HCT116 (cell line): ENCODE data around the gene LENG9. TPM values are rescaled to one million over a fixed set of nuclear protein-coding genes. Genes with fewer than 3 reads are reported as not detected.

Source experiments
- ATAC-seq: fragments of 200-7000 bp; cut with Tn5 transposase; 2 replicates; pipeline ENCODE4 v1.9.1; 2020; ENCODE audit warnings: mild to moderate bottlenecking, moderate library complexity
- BruUV-seq: library from RNA; stranded (reverse); fragments of 400-500 nt; replicated peaks from 2 replicates; lab custom pipeline; 2021; lab: Mats Ljungman, UMichigan
- CTCF ChIA-PET: fragments of 300-600 bp; sonication (Branson Sonifier 250); formaldehyde crosslinking; loops from one replicate; lab custom pipeline; 2021; ENCODE audit warnings: antibody characterized with exemption; lab: Charles Lee
- POLR2A ChIA-PET: fragments of 300-600, 350-600 bp; sonication (Branson Sonifier 250); formaldehyde crosslinking; loops from one replicate; lab custom pipeline; 2021; ENCODE audit warnings: antibody characterized with exemption; lab: Charles Lee
- RAD21 ChIA-PET, 2 experiments: fragments of 300-600 bp; sonication (Branson Sonifier 250); formaldehyde crosslinking; loops; one replicate each; lab custom pipeline; 2023; ENCODE audit warnings: low total read pairs in 2 of 2; ENCODE audit not compliant: uncharacterized antibody in 2 of 2, unreplicated experiment in 2 of 2, low non-redundant PET in 1 of 2; lab: Charles Lee
- DNase-seq: peaks from one replicate; pipeline ENCODE4 v3.0.0-alpha.2; 2010; ENCODE audit warnings: low read depth, low spot score
- H2AFZ ChIP-seq: fragments of 200-600 bp; shearing (Covaris generic), sonication (generic); 2 replicates; pipeline ENCODE4 v1.6.1; 2017; ENCODE audit warnings: low read depth, mixed run types, mixed read lengths, antibody characterized with exemption, low read length; ENCODE audit not compliant: poor library complexity, severe bottlenecking
- H3K27ac ChIP-seq: 2 replicates; pipeline ENCODE4 v1.5.1; 2012; ENCODE audit warnings: low read depth, low read length
- H3K27me3 ChIP-seq: fragments of 200-600 bp; sonication (generic); 2 replicates; pipeline ENCODE4 v1.6.1; 2016; ENCODE audit warnings: mixed run types, low read length, mixed read lengths; ENCODE audit not compliant: insufficient read depth
- H3K36me3 ChIP-seq, 2 experiments: fragments of 200-500 bp in 1 of 2; fragments of 200-600 bp in 1 of 2; sonication (Bioruptor generic) in 1 of 2; sonication (generic) in 1 of 2; 2 replicates each; pipeline versions ENCODE4 v1.5.1 to v1.6.1; 2014 to 2016; ENCODE audit warnings: low read length in 2 of 2, inconsistent platforms in 1 of 2, mixed read lengths in 1 of 2, mixed run types in 1 of 2; ENCODE audit not compliant: insufficient read depth in 2 of 2, control insufficient read depth in 1 of 2
- H3K4me1 ChIP-seq, 2 experiments: fragments of 200-600 bp in 1 of 2; sonication (generic) in 1 of 2; 2 replicates each; pipeline versions ENCODE4 v1.5.1 to v1.6.1; 2012 to 2017; ENCODE audit warnings: low read length in 2 of 2, inconsistent platforms in 1 of 2, mild to moderate bottlenecking in 1 of 2, mixed read lengths in 1 of 2, mixed run types in 1 of 2, moderate library complexity in 1 of 2; ENCODE audit not compliant: insufficient read depth in 2 of 2, control insufficient read depth in 1 of 2
- H3K4me2 ChIP-seq: fragments of 200-600 bp; sonication (generic); 2 replicates; pipeline ENCODE4 v1.6.1; 2017; ENCODE audit warnings: mixed run types, low read length, mixed read lengths
- H3K4me3 ChIP-seq, 2 experiments: fragments of 200-600 bp in 1 of 2; sonication (generic) in 1 of 2; replicated peaks in 1 of 2; 2 replicates each; pipeline ENCODE4 v1.5.1; 2011 to 2016; ENCODE audit warnings: low read length in 2 of 2, control low read depth in 1 of 2, low read depth in 1 of 2, mild to moderate bottlenecking in 1 of 2, mixed read lengths in 1 of 2, mixed run types in 1 of 2
- H3K79me2 ChIP-seq: fragments of 200-600 bp; sonication (generic); 2 replicates; pipeline ENCODE4 v1.6.1; 2017; ENCODE audit warnings: mild to moderate bottlenecking, mixed run types, low read length, moderate library complexity, mixed read lengths; ENCODE audit not compliant: insufficient read depth
- H3K9ac ChIP-seq: fragments of 200-600 bp; sonication (generic); 2 replicates; pipeline ENCODE4 v1.6.1; 2016; ENCODE audit warnings: low read length, mixed read lengths
- H3K9me2 ChIP-seq: fragments of 200-600 bp; sonication (generic), shearing (Covaris generic); 2 replicates; pipeline ENCODE4 v1.6.1; 2017; ENCODE audit warnings: mixed run types, mild to moderate bottlenecking, moderate library complexity; ENCODE audit not compliant: insufficient read depth
- H3K9me3 ChIP-seq, 2 experiments: fragments of 200-500 bp in 1 of 2; fragments of 200-600 bp in 1 of 2; sonication (Bioruptor generic) in 1 of 2; sonication (generic) in 1 of 2; 2 replicates each; pipeline ENCODE4 v1.6.1; 2014 to 2017; ENCODE audit warnings: low read length in 2 of 2, mixed read lengths in 2 of 2, inconsistent platforms in 1 of 2, low read depth in 1 of 2, mild to moderate bottlenecking in 1 of 2, mixed run types in 1 of 2, moderate library complexity in 1 of 2; ENCODE audit not compliant: control insufficient read depth in 1 of 2, insufficient read depth in 1 of 2
- H4K20me1 ChIP-seq: fragments of 200-600 bp; sonication (generic), shearing (Covaris generic); 2 replicates; pipeline ENCODE4 v1.6.1; 2017; ENCODE audit warnings: mixed run types, mild to moderate bottlenecking, moderate library complexity; ENCODE audit not compliant: insufficient read depth
- CBX3 ChIP-seq: IDR thresholded peaks from 2 replicates; pipeline ENCODE4 v1.6.1; 2012; ENCODE audit warnings: low read depth
- CEBPB ChIP-seq: IDR thresholded peaks from 2 replicates; pipeline ENCODE4 v1.6.1; 2012; ENCODE audit warnings: low read depth
- EGR1 ChIP-seq: IDR thresholded peaks from 2 replicates; pipeline ENCODE4 v1.6.1; 2012; ENCODE audit warnings: low read depth
- ELF1 ChIP-seq: IDR thresholded peaks from 2 replicates; pipeline ENCODE4 v1.6.1; 2012; ENCODE audit warnings: low read depth, borderline replicate concordance
- EZH2phosphoT487 ChIP-seq: fragments of 200-600 bp; IDR thresholded peaks from 2 replicates; pipeline ENCODE4 v1.6.1; 2018; ENCODE audit warnings: antibody characterized with exemption, borderline replicate concordance
- FOSL1 ChIP-seq: IDR thresholded peaks from 2 replicates; pipeline ENCODE4 v1.6.1; 2012; ENCODE audit warnings: low read depth
- POLR2A ChIP-seq: IDR thresholded peaks from 2 replicates; pipeline ENCODE4 v1.7.0; 2011; ENCODE audit warnings: borderline replicate concordance; ENCODE audit not compliant: insufficient read depth, insufficient read length; ENCODE audit errors: extremely low read depth
- POLR2AphosphoS5 ChIP-seq: IDR thresholded peaks from 2 replicates; pipeline ENCODE4 v1.6.1; 2011; ENCODE audit warnings: mild to moderate bottlenecking, low read depth, low read length, moderate library complexity
- SP1 ChIP-seq: IDR thresholded peaks from 2 replicates; pipeline ENCODE4 v1.6.1; 2012; ENCODE audit warnings: low read depth
- SRF ChIP-seq: IDR thresholded peaks from 2 replicates; pipeline ENCODE4 v1.6.1; 2012; ENCODE audit warnings: low read depth
- TCF7L2 ChIP-seq: IDR thresholded peaks from 2 replicates; pipeline ENCODE4 v1.7.0; 2011; ENCODE audit warnings: borderline replicate concordance, inconsistent platforms; ENCODE audit not compliant: insufficient read depth, insufficient read length; ENCODE audit errors: extremely low read depth
- intact Hi-C: fragments of 100-400 bp; cut with micrococcal nuclease; formaldehyde crosslinking; loops from 2 replicates; pipeline ENCODE4 v1.10.0; 2022
- total RNA-seq: library from RNA; stranded (reverse); gene quantifications from one replicate; pipeline ENCODE4 v1.2.1, GENCODE V29; 2021; ENCODE audit not compliant: unreplicated experiment
- TF ChIP-seq, protein P1 (sequence below): IDR thresholded peaks from 2 replicates; pipeline ENCODE4 v1.6.1; 2012
- TF ChIP-seq, protein P2 (sequence below): IDR thresholded peaks from 2 replicates; pipeline ENCODE4 v1.6.1; 2012
- TF ChIP-seq, protein P3 (sequence below): IDR thresholded peaks from 2 replicates; pipeline ENCODE4 v1.6.1; 2012; ENCODE audit warnings: low read depth

The LENG9 gene
- total RNA-seq, 1 experiment from 2014 or later = 9.0 TPM

DNA sequence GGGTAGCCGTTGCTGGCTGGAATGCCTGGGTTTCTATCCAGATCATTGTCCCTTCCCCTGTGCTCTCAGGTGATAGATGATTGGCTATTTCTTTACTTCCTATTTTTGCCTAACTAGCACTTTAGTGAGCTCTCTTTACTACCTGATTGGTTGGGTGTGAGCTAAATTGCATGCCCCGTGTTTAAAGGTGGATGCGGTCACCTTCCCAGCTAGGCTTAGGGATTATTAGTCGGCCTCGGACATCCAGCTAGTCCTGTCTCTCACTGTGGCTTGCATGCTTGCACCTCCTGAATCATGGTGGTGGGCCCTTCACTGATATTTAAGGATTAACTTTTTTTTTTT, 38.2 kb downstream of the LENG9 start:
- no peak for DNase-seq
- TF ChIP-seq SP1 = no peak
- no peak for TF ChIP-seq CEBPB
- no peaks in the 10 kb centered on the region for H3K27me3 ChIP-seq

DNA sequence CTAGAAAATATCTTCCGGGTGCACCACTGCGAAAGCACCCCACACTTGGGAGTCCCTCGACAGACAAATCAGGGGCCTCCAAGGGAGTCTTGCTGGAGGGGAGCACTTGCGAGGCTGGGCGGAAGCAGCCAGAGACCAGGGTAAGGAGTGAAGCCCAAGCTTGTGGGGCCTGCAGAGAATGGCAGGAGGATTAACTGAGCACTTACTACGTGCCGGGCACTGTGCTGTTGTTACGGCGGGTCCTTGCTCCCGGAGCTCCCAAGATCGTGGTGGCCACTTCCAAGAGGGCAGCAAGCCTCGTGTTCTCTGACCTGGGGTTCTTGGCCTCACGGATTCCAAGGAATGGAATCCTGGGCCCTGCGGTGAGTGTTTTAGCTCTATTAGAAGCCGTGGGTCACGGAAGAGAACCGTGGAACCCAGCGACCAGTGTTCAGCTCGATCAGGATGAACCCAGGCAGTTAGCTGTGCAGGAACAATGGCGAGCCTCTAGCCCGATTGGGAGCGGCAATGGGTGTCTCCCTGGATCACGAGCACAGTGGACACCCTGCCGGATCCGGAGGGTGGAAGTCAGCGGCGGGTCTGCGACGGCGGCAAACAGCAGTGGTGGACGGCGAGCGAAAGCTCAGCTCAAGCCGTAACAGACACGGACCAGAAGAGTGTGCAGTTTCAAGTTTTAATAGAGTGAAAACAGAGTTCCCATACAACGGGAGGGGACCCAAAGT, 38.8 kb downstream of the LENG9 start:
- BruUV-seq = no TSS peak
- ChIA-PET RAD21 (no interaction called here), CTCF (interaction anchor here (1.3 kb wide), 1 partner anchor 15 kb away, joined by 5 read pairs; no protein-coding TSS in a partner anchor), POLR2A (no interaction called here)
- intact Hi-C loops = no loop called here
- Histone ChIP-seq H3K27me3 (no peaks in the 10 kb centered on the region), H3K27ac (no peak overlapping the region), H3K4me1 (peaks cover 0 to 8% of the 10 kb centered on the region in 2 experiments; a peak in 1 of 4 replicates), H3K79me2 (no peaks in the 10 kb centered on the region), H3K4me2 (no peak overlapping the region), H3K9ac (no peak overlapping the region), H3K9me3 (no peaks in the 10 kb centered on the region), H4K20me1 (no peaks in the 10 kb centered on the region), H2AFZ (no peak overlapping the region), H3K36me3 (no peaks in the 10 kb centered on the region), H3K4me3 (no peak overlapping the region), H3K9me2 (no peaks in the 10 kb centered on the region)
- DNase-seq = no peak
- no peak for ATAC-seq
- TF ChIP-seq, protein P1, sequence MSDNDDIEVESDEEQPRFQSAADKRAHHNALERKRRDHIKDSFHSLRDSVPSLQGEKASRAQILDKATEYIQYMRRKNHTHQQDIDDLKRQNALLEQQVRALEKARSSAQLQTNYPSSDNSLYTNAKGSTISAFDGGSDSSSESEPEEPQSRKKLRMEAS = no peak
- TF ChIP-seq SP1 = no peak
- no peak for TF ChIP-seq EZH2phosphoT487
- no peak for TF ChIP-seq FOSL1
- TF ChIP-seq, protein P2, sequence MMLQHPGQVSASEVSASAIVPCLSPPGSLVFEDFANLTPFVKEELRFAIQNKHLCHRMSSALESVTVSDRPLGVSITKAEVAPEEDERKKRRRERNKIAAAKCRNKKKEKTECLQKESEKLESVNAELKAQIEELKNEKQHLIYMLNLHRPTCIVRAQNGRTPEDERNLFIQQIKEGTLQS = no peak
- TF ChIP-seq EGR1 = no peak
- TF ChIP-seq ELF1 = no peak
- TF ChIP-seq CBX3 = no peak
- TF ChIP-seq TCF7L2 = no peak
- TF ChIP-seq, protein P3, sequence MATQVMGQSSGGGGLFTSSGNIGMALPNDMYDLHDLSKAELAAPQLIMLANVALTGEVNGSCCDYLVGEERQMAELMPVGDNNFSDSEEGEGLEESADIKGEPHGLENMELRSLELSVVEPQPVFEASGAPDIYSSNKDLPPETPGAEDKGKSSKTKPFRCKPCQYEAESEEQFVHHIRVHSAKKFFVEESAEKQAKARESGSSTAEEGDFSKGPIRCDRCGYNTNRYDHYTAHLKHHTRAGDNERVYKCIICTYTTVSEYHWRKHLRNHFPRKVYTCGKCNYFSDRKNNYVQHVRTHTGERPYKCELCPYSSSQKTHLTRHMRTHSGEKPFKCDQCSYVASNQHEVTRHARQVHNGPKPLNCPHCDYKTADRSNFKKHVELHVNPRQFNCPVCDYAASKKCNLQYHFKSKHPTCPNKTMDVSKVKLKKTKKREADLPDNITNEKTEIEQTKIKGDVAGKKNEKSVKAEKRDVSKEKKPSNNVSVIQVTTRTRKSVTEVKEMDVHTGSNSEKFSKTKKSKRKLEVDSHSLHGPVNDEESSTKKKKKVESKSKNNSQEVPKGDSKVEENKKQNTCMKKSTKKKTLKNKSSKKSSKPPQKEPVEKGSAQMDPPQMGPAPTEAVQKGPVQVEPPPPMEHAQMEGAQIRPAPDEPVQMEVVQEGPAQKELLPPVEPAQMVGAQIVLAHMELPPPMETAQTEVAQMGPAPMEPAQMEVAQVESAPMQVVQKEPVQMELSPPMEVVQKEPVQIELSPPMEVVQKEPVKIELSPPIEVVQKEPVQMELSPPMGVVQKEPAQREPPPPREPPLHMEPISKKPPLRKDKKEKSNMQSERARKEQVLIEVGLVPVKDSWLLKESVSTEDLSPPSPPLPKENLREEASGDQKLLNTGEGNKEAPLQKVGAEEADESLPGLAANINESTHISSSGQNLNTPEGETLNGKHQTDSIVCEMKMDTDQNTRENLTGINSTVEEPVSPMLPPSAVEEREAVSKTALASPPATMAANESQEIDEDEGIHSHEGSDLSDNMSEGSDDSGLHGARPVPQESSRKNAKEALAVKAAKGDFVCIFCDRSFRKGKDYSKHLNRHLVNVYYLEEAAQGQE = no peak
- no peak for TF ChIP-seq POLR2AphosphoS5
- no peak for TF ChIP-seq POLR2A
- TF ChIP-seq SRF = no peak
- no peak for TF ChIP-seq CEBPB

More for the DNA sequence above, 38.2 kb downstream of the LENG9 start:
- no peaks in the 10 kb centered on the region for H4K20me1 ChIP-seq
- H3K79me2 ChIP-seq = no peaks in the 10 kb centered on the region
- ChIA-PET POLR2A (no interaction called here), RAD21 (no interaction called here), CTCF (interaction anchor here (1.3 kb wide), 1 partner anchor 15 kb away, joined by 5 read pairs; no protein-coding TSS in a partner anchor)
- peaks cover 2 to 8% of the 10 kb centered on the region in 2 experiments for H3K4me1 ChIP-seq
- H2AFZ ChIP-seq = no peak overlapping the region
- H3K4me3 ChIP-seq = no peak overlapping the region
- no peaks in the 10 kb centered on the region for H3K9me3 ChIP-seq
- H3K27ac ChIP-seq = no peak overlapping the region
- no peak overlapping the region for H3K4me2 ChIP-seq
- no peaks in the 10 kb centered on the region for H3K9me2 ChIP-seq
- no peaks in the 10 kb centered on the region for H3K36me3 ChIP-seq
- no peak for ATAC-seq
- BruUV-seq = no TSS peak
- intact Hi-C loops = no loop called here
- no peak overlapping the region for H3K9ac ChIP-seq
